ENCODE data around the gene OVAAL. TPM values are rescaled to one million over a fixed set of nuclear protein-coding genes. Genes with fewer than 3 reads are reported as not detected.

OVAAL gene
- total and polyA plus RNA-seq, 2 of the 8 experiments (the other 6 are each of a cell fraction or from before 2014, with no cell fraction given), result not detected

- no peaks in the 10 kb centered on the region for H3K9me3 ChIP-seq (ENCODE audit: insufficient read depth in 2 of 2, low read depth in 1 of 2, low read length in 1 of 2)
- H3K4me1 ChIP-seq (replicated peaks in 1 of 4; ENCODE audit: control insufficient read depth in 3 of 4, insufficient read depth in 4 of 4, low read length in 3 of 4), result peaks cover 0 to 3% (median 0%) of the 10 kb centered on the region in 4 experiments; a peak in 2 of 7 replicates
- no peak overlapping the region for H3K56ac ChIP-seq (replicated peaks; ENCODE audit: insufficient read length, low read depth, low read length)
- H2AFZ ChIP-seq (ENCODE audit: low read length), result peak overlapping the region; percentile 89
- H2BK20ac ChIP-seq (ENCODE audit: low read length), result no peak overlapping the region
- H2BK15ac ChIP-seq (ENCODE audit: low read length), result no peak overlapping the region
- no peak overlapping the region for H4K8ac ChIP-seq (ENCODE audit: extremely low read depth, insufficient read depth, low read length)
- no peak overlapping the region for H3K4ac ChIP-seq (replicated peaks; ENCODE audit: insufficient read length, low read depth, low read length)
- no peaks in the 10 kb centered on the region for H3K27me3 ChIP-seq (replicated peaks in 1 of 4; ENCODE audit: control insufficient read depth in 3 of 4, extremely low read depth in 1 of 4, insufficient read depth in 3 of 4, low read length in 3 of 4)
- no peak for TF ChIP-seq CHD1 (IDR thresholded peaks at IDR 0.05; ENCODE audit: low read depth, low read length)
- peak; percentile 70 to 87 (median 84) for TF ChIP-seq CTCF (IDR thresholded peaks at IDR 0.05; ENCODE audit: control extremely low read depth in 1 of 3, insufficient read depth in 1 of 3, low read depth in 1 of 3, low read length in 3 of 3)
- TF ChIP-seq RAD21 (IDR thresholded peaks at IDR 0.05 in 1 of 2, conservative IDR thresholded peaks at IDR 0.05 in 1 of 2; ENCODE audit: low read depth in 2 of 2, low read length in 2 of 2), result peak; percentile 96 to 98
- no peak for TF ChIP-seq BCL11A (IDR thresholded peaks at IDR 0.05; ENCODE audit: low read depth in 2 of 2, low read length in 2 of 2)
- no peak for TF ChIP-seq CTBP2 (IDR thresholded peaks at IDR 0.05; ENCODE audit: borderline replicate concordance, insufficient read depth, insufficient read length, low read length)
- peak; percentile 41; the same call in 1 of the 2 replicates for TF ChIP-seq YY1 (IDR thresholded peaks at IDR 0.05; ENCODE audit: low read depth, low read length)
- no peak overlapping the region for H3K4me3 ChIP-seq (ENCODE audit: extremely low read depth in 1 of 4, insufficient read depth in 2 of 4, low read depth in 3 of 4, low read length in 4 of 4)
- no peak overlapping the region for H2BK120ac ChIP-seq (replicated peaks; ENCODE audit: low read depth, low read length)
- H3K79me1 ChIP-seq (ENCODE audit: low read depth, low read length), result no peaks in the 10 kb centered on the region
- no peak overlapping the region for H2BK5ac ChIP-seq (ENCODE audit: low read depth, low read length)
- ChIA-PET POLR2A (ENCODE audit: partially characterized antibody) (interaction anchor here (0.6 to 3.0 kb wide), 5 partner anchors 10 to 357 kb away, joined by 3 to 14 read pairs (median 5); partner anchors contain the start of gene ACBD6), CTCF (ENCODE audit: partially characterized antibody) (interaction anchor here (0.7 to 4.6 kb wide), 34 partner anchors 8 to 647 kb away, joined by 3 to 47 read pairs (median 4); no protein-coding TSS in a partner anchor)
- 25% methylated on average over 8 of the region's 8 CpGs; no CpG with 5 or more reads in 1 of the 2 experiments for WGBS, 2 experiments (ENCODE audit: extremely low coverage in 1 of 2, insufficient coverage in 1 of 2, insufficient read length in 1 of 2, insufficient replicate concordance in 2 of 2, low coverage in 1 of 2, low lambda C conversion rate in 2 of 2, missing lambda C conversion rate in 1 of 2)
- no peaks in the 10 kb centered on the region for H3K79me2 ChIP-seq (ENCODE audit: control insufficient read depth in 1 of 2, insufficient read depth in 2 of 2, low read length in 2 of 2)
- H2BK12ac ChIP-seq (ENCODE audit: low read depth, low read length), result no peak overlapping the region
- H2AK5ac ChIP-seq (ENCODE audit: low read depth, low read length), result no peak overlapping the region
- no peak overlapping the region for H3K18ac ChIP-seq (ENCODE audit: extremely low read depth, low read length)
- H3K9ac ChIP-seq (replicated peaks in 1 of 4; ENCODE audit: extremely low read depth in 1 of 4, low read depth in 3 of 4, low read length in 3 of 4), result no peak overlapping the region
- H3K23me2 ChIP-seq (ENCODE audit: low read depth, low read length), result no peaks in the 10 kb centered on the region
- H4K5ac ChIP-seq (ENCODE audit: insufficient read length, low read depth, low read length), result no peak overlapping the region
- FAIRE-seq (peak; percentile 91), DNase-seq (ENCODE audit: low read depth in 1 of 2, low spot score in 2 of 2) (peak; percentile 39 to 63)
- no peak overlapping the region for H4K91ac ChIP-seq (replicated peaks; ENCODE audit: insufficient read length, low read length)
- no peak overlapping the region for H3K14ac ChIP-seq (ENCODE audit: insufficient read length)
- H3K23ac ChIP-seq (ENCODE audit: insufficient read length), result no peak overlapping the region
- no peaks in the 10 kb centered on the region for H3K36me3 ChIP-seq (ENCODE audit: control insufficient read depth in 2 of 4, insufficient read depth in 4 of 4, low read length in 3 of 4)
- no peaks in the 10 kb centered on the region for H4K20me1 ChIP-seq (replicated peaks in 1 of 2; ENCODE audit: control insufficient read depth in 1 of 2, insufficient read depth in 2 of 2, low read length in 2 of 2)
- no peak overlapping the region for H3K4me2 ChIP-seq (ENCODE audit: insufficient read depth in 1 of 2, low read depth in 2 of 2, low read length in 2 of 2)
- no peak overlapping the region for H3K27ac ChIP-seq (ENCODE audit: low read depth, low read length)
Measured at GRCh38 chr1:180515857-180516388, 42.8 kb upstream of the OVAAL start.
